ENCODE results near the gene NSDHL.

NSDHL gene

GRCh38 chrX:152900937-152901445, 70.1 kb downstream of the NSDHL start:
- peaks cover 15% of the 10 kb centered on the region for H3K9me3 Mint-ChIP-seq
- peaks cover 4% of the 10 kb centered on the region for H3K27me3 Mint-ChIP-seq (ENCODE audit: low read depth)
- no peaks in the 10 kb centered on the region for H3K36me3 Mint-ChIP-seq (ENCODE audit: low read depth)
- H3K4me1 Mint-ChIP-seq, result peaks cover 15% of the 10 kb centered on the region
- TF ChIP-seq CTCF (IDR thresholded peaks at IDR 0.05; ENCODE audit: unreplicated experiment in 3 of 3), result no peak
- no peak overlapping the region for H3K4me3 Mint-ChIP-seq
- no peak overlapping the region for H3K27ac Mint-ChIP-seq

GRCh38 chrX:152901816-152902501, 71.1 kb downstream of the NSDHL start:
- H3K36me3 Mint-ChIP-seq (ENCODE audit: low read depth), result no peaks in the 10 kb centered on the region

GRCh38 chrX:152902502-152902820, 71.6 kb downstream of the NSDHL start:
- Mint-ChIP-seq H3K4me3 (no peak overlapping the region), H3K27ac (peak overlapping the region; percentile 32 to 68 (median 45)), H3K4me1 (peaks cover 15% of the 10 kb centered on the region), H3K36me3 (ENCODE audit: low read depth) (no peaks in the 10 kb centered on the region), H3K9me3 (peaks cover 8% of the 10 kb centered on the region), H3K27me3 (ENCODE audit: low read depth) (no peaks in the 10 kb centered on the region)
- no peak for TF ChIP-seq CTCF (IDR thresholded peaks at IDR 0.05; ENCODE audit: unreplicated experiment in 3 of 3)

More at GRCh38 chrX:152901816-152902501, 71.1 kb downstream of the NSDHL start:
- no peak for TF ChIP-seq CTCF (IDR thresholded peaks at IDR 0.05; ENCODE audit: unreplicated experiment in 3 of 3)
- Mint-ChIP-seq H3K9me3 (peaks cover 8% of the 10 kb centered on the region), H3K4me3 (peak overlapping the region in 2 of 3 experiments; percentile 6), H3K27ac (peak overlapping the region; percentile 47 to 61 (median 48)), H3K4me1 (peaks cover 12% of the 10 kb centered on the region), H3K27me3 (ENCODE audit: low read depth) (peaks cover 1% of the 10 kb centered on the region)

GRCh38 chrX:152903589-152903988, 72.7 kb downstream of the NSDHL start:
- no peaks in the 10 kb centered on the region for H3K27me3 Mint-ChIP-seq (ENCODE audit: low read depth)
- no peak overlapping the region for H3K4me3 Mint-ChIP-seq
- no peaks in the 10 kb centered on the region for H3K36me3 Mint-ChIP-seq (ENCODE audit: low read depth)
- H3K27ac Mint-ChIP-seq, result peak overlapping the region in 2 of 3 experiments; percentile 73 to 85
- no peak for TF ChIP-seq CTCF (IDR thresholded peaks at IDR 0.05; ENCODE audit: unreplicated experiment in 3 of 3)
- H3K9me3 Mint-ChIP-seq, result peaks cover 11% of the 10 kb centered on the region
- H3K4me1 Mint-ChIP-seq, result peaks cover 15% of the 10 kb centered on the region

GRCh38 chrX:152904151-152905080, 73.6 kb downstream of the NSDHL start:
- Mint-ChIP-seq H3K4me3 (peak overlapping the region in 2 of 3 experiments; percentile 45 to 56), H3K9me3 (peaks cover 11% of the 10 kb centered on the region), H3K27me3 (ENCODE audit: low read depth) (no peaks in the 10 kb centered on the region), H3K36me3 (ENCODE audit: low read depth) (no peaks in the 10 kb centered on the region), H3K4me1 (peaks cover 15% of the 10 kb centered on the region), H3K27ac (peak overlapping the region; percentile 73 to 85 (median 83))
- peak; percentile 61 to 68 (median 67) for TF ChIP-seq CTCF (IDR thresholded peaks at IDR 0.05; ENCODE audit: unreplicated experiment in 3 of 3)

Data from nephron (organoid).